Measurements from ENCODE around the gene ACAA1. TPM values are rescaled to one million over a fixed set of nuclear protein-coding genes. Genes with fewer than 3 reads are reported as not detected.

The ACAA1 gene
- total RNA-seq, 1 donor from 2014 or later: 88.3 TPM

DNA sequence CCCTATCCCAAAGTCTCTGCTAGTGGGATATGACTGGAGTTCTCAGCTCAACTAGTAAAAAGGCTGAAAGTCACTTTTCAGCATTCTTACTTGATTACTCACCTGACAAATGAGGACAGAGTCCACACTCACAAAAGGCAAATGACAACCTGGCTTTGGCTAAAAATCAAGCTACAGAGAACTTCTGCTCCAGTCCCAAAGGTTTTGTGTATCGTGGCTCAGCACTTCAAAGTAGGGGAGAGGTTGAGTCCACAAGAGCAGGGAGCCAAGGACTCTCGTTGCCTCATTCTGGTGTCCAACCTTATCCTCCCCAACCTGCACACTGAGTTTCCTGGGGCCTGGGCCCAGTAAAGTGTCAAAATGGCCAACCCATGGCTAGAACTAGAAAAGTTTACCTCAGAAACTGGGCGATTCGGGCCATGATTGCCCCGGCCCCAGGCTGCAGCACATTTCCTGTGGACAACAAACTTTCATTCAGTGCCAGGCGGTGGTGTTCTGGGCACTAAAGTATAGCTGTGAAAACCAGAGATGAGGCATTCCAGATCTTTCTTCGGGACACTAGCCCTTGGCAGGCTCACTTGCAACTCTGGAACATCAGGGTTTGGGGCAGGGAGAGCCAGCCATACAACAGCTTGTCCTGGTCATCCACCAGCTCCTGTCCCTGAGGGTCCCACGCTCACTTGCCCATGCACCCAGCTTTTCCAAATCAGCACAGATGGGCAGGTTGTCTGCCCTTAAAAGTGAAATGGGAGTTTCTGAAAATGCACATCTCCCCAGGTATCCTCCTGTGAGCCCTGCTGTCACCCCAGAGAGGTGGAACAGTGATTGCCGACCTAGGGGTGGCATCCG lies 3.1 kb downstream of the ACAA1 start:
- peak; percentile 45 for DNase-seq
- peaks cover 64% of the 10 kb centered on the region for H3K36me3 ChIP-seq
- peak overlapping the region; percentile 7 for H3K27ac ChIP-seq
- H3K27me3 ChIP-seq (ENCODE audit: low read depth): no peaks in the 10 kb centered on the region
- no peak overlapping the region for H3K4me3 ChIP-seq
- peaks cover 70% of the 10 kb centered on the region for H3K4me1 ChIP-seq
- no peak for ATAC-seq
- H3K9me3 ChIP-seq: no peaks in the 10 kb centered on the region
- TF ChIP-seq, protein P1, sequence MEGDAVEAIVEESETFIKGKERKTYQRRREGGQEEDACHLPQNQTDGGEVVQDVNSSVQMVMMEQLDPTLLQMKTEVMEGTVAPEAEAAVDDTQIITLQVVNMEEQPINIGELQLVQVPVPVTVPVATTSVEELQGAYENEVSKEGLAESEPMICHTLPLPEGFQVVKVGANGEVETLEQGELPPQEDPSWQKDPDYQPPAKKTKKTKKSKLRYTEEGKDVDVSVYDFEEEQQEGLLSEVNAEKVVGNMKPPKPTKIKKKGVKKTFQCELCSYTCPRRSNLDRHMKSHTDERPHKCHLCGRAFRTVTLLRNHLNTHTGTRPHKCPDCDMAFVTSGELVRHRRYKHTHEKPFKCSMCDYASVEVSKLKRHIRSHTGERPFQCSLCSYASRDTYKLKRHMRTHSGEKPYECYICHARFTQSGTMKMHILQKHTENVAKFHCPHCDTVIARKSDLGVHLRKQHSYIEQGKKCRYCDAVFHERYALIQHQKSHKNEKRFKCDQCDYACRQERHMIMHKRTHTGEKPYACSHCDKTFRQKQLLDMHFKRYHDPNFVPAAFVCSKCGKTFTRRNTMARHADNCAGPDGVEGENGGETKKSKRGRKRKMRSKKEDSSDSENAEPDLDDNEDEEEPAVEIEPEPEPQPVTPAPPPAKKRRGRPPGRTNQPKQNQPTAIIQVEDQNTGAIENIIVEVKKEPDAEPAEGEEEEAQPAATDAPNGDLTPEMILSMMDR (IDR thresholded peaks at IDR 0.05): no peak
- intact Hi-C loops (cut with DNase I): no loop called here

DNA sequence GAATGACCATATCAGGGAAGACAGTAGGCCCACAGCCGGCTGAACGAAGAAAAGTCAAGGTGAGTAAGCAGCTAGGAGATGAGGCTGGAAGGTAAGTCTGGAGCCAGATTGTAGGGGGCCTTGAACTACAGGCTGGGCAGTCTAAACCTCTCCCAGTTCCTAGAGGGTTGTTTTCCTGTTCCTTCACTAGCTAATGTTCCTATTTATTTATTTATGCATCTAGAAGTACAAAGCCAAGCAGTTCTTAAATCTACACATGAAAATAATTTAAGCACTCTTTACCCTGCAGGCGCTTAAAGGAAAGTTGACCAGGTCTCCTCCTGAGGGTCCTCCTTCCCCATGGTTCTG lies 3.7 kb downstream of the ACAA1 start:
- no peak for DNase-seq
- intact Hi-C loops (cut with DNase I): no loop called here
- H3K4me3 ChIP-seq: no peak overlapping the region
- peaks cover 70% of the 10 kb centered on the region for H3K36me3 ChIP-seq
- H3K27ac ChIP-seq: peak overlapping the region; percentile 13
- no peak for ATAC-seq
- H3K27me3 ChIP-seq (ENCODE audit: low read depth): no peaks in the 10 kb centered on the region
- TF ChIP-seq, protein P1 (IDR thresholded peaks at IDR 0.05): no peak
- peaks cover 76% of the 10 kb centered on the region for H3K4me1 ChIP-seq
- no peaks in the 10 kb centered on the region for H3K9me3 ChIP-seq

DNA sequence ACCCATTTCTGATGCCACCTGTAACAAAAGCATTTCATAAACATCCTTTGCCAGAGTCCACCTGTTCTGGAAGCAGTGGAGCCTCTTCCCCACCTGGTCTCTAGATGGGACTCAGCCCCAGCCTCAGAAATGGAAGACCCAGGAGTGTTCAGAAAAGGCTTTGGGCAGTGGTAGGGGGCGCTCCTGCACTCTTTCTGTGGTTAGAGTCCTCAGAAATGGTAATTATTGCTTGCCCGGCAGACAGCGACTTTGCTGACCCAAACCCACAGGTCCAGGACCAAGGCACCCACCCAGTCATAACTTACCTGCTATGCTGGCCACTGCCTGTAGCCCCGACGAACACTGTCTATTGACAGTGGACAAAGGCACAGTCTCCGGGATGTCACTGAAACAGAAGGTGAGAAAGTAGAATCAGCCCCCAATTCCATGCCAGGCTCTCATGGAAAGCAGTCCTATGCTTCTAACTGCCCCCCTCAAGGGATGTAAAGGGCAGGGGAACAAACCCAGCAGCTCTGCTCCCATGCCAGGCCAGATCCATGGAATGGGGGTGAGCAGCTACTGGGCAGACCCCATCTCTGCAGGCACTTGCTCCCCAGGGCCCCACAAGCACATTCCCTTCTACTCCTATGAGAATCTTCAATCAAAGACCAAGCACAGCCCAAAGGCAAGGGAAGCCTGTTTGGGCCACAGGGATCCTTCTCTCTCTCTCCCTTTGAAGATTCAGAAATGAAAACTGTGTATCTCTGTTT lies 5.1 kb downstream of the ACAA1 start:
- peaks cover 78% of the 10 kb centered on the region for H3K4me1 ChIP-seq
- H3K36me3 ChIP-seq: peaks cover 84% of the 10 kb centered on the region
- H3K27me3 ChIP-seq (ENCODE audit: low read depth): no peaks in the 10 kb centered on the region
- peak; percentile 47 for DNase-seq
- H3K4me3 ChIP-seq: no peak overlapping the region
- TF ChIP-seq, protein P1 (IDR thresholded peaks at IDR 0.05): peak; percentile 42
- intact Hi-C loops (cut with DNase I): no loop called here
- no peaks in the 10 kb centered on the region for H3K9me3 ChIP-seq
- no peak for ATAC-seq
- no peak overlapping the region for H3K27ac ChIP-seq

DNA sequence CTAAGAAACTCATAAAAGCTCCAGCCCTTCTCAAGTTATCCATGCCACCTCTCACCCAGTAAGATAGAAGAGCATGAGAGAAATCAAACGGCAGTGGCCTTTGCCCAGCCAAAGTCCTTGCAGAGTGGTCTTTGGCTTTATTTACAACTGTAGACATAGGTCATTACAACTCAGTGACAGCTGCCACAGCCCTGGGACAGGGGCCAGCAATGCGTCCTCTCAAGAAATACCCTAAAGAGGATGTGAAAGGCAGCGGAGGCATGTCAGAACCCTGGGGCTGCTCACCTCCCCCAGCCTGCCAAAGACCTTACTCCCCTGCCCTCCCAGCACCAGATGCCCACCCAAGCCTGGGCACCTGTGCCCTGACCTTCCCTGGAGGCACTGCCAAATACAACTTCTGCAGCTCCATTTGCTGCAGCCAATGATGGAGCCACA lies 6.3 kb downstream of the ACAA1 start:
- ATAC-seq (no peak), DNase-seq (no peak)
- H3K4me1 ChIP-seq: peaks cover 74% of the 10 kb centered on the region
- intact Hi-C loops (cut with DNase I): no loop called here
- H3K27ac ChIP-seq: no peak overlapping the region
- peaks cover 96% of the 10 kb centered on the region for H3K36me3 ChIP-seq
- H3K4me3 ChIP-seq: no peak overlapping the region
- no peaks in the 10 kb centered on the region for H3K9me3 ChIP-seq
- no peaks in the 10 kb centered on the region for H3K27me3 ChIP-seq (ENCODE audit: low read depth)
- TF ChIP-seq, protein P1 (IDR thresholded peaks at IDR 0.05): no peak

DNA sequence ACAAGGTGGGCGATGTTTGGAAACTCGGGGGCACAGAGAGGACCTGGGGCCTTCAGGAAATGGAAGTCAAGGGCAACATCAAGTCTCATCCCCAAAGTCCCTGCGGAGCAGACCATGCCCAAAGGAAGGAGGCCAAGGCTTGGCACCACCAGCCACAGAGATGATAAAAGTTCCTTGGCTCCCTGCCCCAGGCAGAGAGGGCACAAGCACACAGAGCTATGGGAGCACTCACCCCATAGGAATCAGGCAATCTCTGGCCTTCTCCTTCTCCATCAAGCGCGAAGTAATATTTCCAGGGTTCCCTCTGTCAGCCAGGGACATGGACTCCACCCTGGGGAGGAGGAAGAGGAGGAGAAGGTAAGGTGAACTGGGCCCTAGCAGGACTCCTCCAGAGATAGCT lies 7.9 kb downstream of the ACAA1 start:
- peaks cover 58% of the 10 kb centered on the region for H3K4me1 ChIP-seq
- H3K27ac ChIP-seq: peak overlapping the region; percentile 53
- DNase-seq: no peak
- intact Hi-C loops (cut with DNase I): no loop called here
- no peak for ATAC-seq
- H3K4me3 ChIP-seq: no peak overlapping the region
- H3K27me3 ChIP-seq (ENCODE audit: low read depth): no peaks in the 10 kb centered on the region
- H3K36me3 ChIP-seq: peaks cover 100% of the 10 kb centered on the region
- H3K9me3 ChIP-seq: no peaks in the 10 kb centered on the region
- TF ChIP-seq, protein P1 (IDR thresholded peaks at IDR 0.05): no peak
